Transverse colon (tissue), 1 donor: ENCODE results near the gene BLOC1S3.

ENCODE experiments used
- EP300 ChIP-seq: sonication (generic); formaldehyde crosslinking; IDR thresholded peaks from one replicate; pipeline ENCODE4 v1.6.1; 2017; ENCODE audit warnings: antibody characterized with exemption, low read depth
- POLR2A ChIP-seq: fragments of 450-650 bp; IDR thresholded peaks from one replicate; pipeline ENCODE4 v1.6.1; 2016; ENCODE audit warnings: antibody characterized with exemption, mild to moderate bottlenecking, moderate library complexity

GRCh38 chr19:45218426-45218825 is 39.8 kb downstream of the BLOC1S3 start:
- TF ChIP-seq EP300, result no peak
- TF ChIP-seq POLR2A, result no peak
